Coronary artery (tissue), 2 donors: ENCODE data around the gene EHF.

Experiments
- DNase-seq: peaks from one replicate; pipeline ENCODE4 v3.0.0-alpha.2; 2017; ENCODE audit warnings: low spot score
- H3K27ac ChIP-seq, 2 donors: fragments of 200-600 bp; sonication (generic); one replicate each; pipeline ENCODE4 v1.5.1; 2016 to 2019
- H3K4me3 ChIP-seq: fragments of 200-600 bp; sonication (generic); 2 replicates; pipeline ENCODE4 v1.5.1; 2016; ENCODE audit warnings: mild to moderate bottlenecking, moderate library complexity
- TF ChIP-seq, protein P1 (sequence below): fragments of 200-600 bp; sonication (generic); IDR thresholded peaks from one replicate; pipeline ENCODE4 v1.5.1; 2019; ENCODE audit warnings: antibody characterized with exemption

EHF gene

GRCh38 chr11:34616086-34616485 lies 4.8 kb upstream of the EHF start:
- H3K27ac ChIP-seq, result no peak overlapping the region
- no peak for DNase-seq
- TF ChIP-seq, protein P1, sequence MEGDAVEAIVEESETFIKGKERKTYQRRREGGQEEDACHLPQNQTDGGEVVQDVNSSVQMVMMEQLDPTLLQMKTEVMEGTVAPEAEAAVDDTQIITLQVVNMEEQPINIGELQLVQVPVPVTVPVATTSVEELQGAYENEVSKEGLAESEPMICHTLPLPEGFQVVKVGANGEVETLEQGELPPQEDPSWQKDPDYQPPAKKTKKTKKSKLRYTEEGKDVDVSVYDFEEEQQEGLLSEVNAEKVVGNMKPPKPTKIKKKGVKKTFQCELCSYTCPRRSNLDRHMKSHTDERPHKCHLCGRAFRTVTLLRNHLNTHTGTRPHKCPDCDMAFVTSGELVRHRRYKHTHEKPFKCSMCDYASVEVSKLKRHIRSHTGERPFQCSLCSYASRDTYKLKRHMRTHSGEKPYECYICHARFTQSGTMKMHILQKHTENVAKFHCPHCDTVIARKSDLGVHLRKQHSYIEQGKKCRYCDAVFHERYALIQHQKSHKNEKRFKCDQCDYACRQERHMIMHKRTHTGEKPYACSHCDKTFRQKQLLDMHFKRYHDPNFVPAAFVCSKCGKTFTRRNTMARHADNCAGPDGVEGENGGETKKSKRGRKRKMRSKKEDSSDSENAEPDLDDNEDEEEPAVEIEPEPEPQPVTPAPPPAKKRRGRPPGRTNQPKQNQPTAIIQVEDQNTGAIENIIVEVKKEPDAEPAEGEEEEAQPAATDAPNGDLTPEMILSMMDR, result no peak
- H3K4me3 ChIP-seq, result no peak overlapping the region

DNA sequence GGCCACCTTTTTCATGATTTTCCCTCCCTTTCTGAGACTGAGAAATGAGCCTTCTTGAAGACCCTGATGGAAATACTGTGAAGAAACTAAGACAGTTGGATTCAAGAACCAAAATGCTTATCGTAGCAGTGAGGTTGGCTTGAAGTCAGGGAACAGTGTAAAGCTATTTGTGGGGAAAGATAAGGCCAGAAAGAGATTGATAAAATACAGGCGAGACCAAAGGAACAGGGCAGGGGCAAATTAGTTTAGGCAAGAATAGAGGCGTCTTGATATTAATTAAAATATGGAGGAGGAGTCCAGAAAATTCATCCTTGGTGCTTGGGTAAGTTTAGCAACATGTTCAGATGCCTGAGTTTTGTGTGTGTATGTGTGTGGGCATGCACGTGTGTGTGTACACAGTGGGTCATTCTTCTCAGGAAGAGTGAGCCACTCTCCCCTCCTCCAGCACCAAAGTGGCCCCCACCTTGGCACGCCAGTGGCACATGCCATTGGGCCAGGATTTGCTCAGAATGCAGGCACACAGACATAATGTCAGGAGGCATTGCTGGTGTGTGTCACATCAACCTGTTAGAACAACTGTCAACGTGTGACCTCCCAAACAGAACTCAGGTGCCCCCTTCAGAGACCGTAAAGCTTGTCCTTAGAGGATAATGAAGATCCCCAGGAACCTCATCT lies 3.9 kb upstream of the EHF start:
- Histone ChIP-seq H3K4me3 (no peak overlapping the region), H3K27ac (no peak overlapping the region)
- TF ChIP-seq, protein P1, result no peak
- no peak for DNase-seq

DNA sequence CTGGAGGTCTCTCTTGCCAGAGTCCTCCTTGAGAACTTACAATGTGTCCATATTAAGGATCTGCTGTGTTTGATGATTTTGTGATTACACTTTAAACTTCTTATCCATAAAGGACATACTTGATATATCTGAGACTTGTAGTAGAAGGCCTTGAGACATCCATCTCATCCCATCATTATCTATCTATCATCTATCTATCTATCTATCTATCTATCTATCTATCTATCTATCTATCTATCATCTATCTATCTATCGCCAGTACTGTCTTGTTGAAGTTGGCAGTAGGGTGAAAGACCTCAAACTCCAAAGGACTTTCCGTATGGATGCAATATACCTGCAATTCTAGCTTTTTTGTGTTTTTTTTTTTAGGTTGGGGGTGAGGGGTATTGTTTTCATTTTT lies 2.5 kb upstream of the EHF start:
- TF ChIP-seq, protein P1, result no peak
- no peak overlapping the region for H3K27ac ChIP-seq
- H3K4me3 ChIP-seq, result no peak overlapping the region
- DNase-seq, result no peak

DNA sequence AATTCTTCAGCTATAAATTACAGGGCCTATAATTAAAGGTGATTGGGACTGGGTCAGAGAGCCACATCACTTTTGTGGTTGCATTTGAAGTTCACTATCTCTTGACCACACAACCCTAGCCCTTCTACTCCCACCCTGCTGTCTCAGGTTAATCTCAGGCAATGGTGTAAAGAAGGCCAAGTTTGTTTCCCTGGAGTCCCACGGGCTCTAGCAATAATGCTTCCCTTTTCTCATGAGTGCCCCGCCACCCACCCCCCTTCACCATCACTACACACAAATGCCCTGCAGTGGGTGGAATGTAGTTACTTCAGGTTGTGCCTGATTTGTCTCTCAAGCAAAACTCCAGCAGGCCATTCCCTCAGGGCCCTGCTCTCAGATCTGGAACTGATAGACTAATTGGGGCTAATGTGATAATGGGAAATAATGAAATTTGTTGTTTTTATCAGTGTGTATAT lies 1.8 kb upstream of the EHF start:
- TF ChIP-seq, protein P1, result no peak
- H3K27ac ChIP-seq, result no peak overlapping the region
- DNase-seq, result no peak
- no peak overlapping the region for H3K4me3 ChIP-seq

DNA sequence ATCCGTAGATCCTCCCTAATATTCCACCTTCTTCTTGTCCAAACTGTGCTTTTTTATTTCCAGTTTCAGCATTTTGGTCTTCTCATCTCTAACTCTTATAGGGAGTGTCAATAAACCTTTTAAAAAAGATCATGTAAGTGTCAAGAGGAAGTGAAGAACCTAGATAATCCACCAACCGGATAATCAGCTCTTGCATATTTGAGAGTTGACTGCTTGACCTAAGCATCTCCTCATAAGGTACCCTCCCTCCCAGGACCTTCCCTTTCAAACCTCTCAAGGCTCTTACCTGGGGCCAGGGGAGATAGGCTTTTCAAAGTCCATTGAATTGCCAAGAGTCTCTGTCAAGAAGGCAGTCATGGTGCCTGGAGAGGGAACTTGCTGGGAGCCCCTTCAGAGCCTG lies 691 bp upstream of the EHF start:
- TF ChIP-seq, protein P1, result no peak
- no peak overlapping the region for H3K4me3 ChIP-seq
- H3K27ac ChIP-seq, result no peak overlapping the region

DNA sequence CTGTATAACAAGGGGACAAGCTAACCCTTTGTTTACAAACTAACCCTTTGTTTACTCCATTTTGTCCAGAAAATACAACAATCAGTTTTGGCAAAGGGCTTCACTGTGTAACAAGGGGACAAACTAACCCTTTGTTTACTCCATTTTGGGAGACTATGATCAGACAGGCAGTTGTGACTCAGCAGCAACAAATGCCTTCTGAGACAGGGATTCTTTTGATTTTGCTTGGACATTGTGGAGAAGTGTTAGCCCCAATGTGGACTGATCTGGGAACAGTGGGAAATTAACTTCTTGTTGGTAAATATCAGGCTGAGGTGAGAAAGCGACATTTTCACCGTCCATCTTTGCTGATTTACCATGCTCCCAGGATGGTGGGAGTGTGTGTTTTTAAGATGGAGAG lies 983 bp downstream of the EHF start:
- no peak overlapping the region for H3K4me3 ChIP-seq
- no peak for DNase-seq
- TF ChIP-seq, protein P1, result no peak
- H3K27ac ChIP-seq, result no peak overlapping the region

More for the DNA sequence above, 691 bp upstream of the EHF start:
- no peak for DNase-seq

GRCh38 chr11:34623463-34623862 lies 2.6 kb downstream of the EHF start:
- Histone ChIP-seq H3K4me3 (no peak overlapping the region), H3K27ac (no peak overlapping the region)
- no peak for DNase-seq
- TF ChIP-seq, protein P1, result no peak
